BLaER1 (cell line): ENCODE results near the gene TLCD3A.
A peak's percentile ranks its signal among the peaks of the same experiment; 100 is the strongest.
"Not testable (repeated sequence)": the region's sequence is repeated elsewhere in the genome, so short reads cannot be mapped to it uniquely, and the experiment has no call there.

ENCODE experiments used
- H3K27ac ChIP-seq: shearing (Covaris generic); formaldehyde crosslinking; 2 replicates; pipeline ENCODE4 v1.8.1; 2022
- H3K27me3 ChIP-seq: shearing (Covaris generic); formaldehyde crosslinking; 2 replicates; pipeline ENCODE4 v1.8.1; 2022
- H3K36me3 ChIP-seq: shearing (Covaris generic); formaldehyde crosslinking; 2 replicates; pipeline ENCODE4 v1.8.1; 2022
- H3K4me1 ChIP-seq: shearing (Covaris generic); formaldehyde crosslinking; 2 replicates; pipeline ENCODE4 v1.8.1; 2022
- H3K4me2 ChIP-seq: shearing (Covaris generic); formaldehyde crosslinking; 2 replicates; pipeline ENCODE4 v1.8.1; 2022
- H3K4me3 ChIP-seq: shearing (Covaris generic); formaldehyde crosslinking; 2 replicates; pipeline ENCODE4 v1.8.1; 2022
- H3K9ac ChIP-seq: shearing (Covaris generic); formaldehyde crosslinking; 2 replicates; pipeline ENCODE4 v1.8.1; 2022
- H3K9me3 ChIP-seq: shearing (Covaris generic); formaldehyde crosslinking; 2 replicates; pipeline ENCODE4 v1.8.1; 2022
- H4K20me1 ChIP-seq: shearing (Covaris generic); formaldehyde crosslinking; 2 replicates; pipeline ENCODE4 v1.8.1; 2022
- Cebpa-rat ChIP-seq: shearing (Covaris generic); IDR thresholded peaks from 2 replicates; pipeline ENCODE4 v1.8.1; 2022

Gene TLCD3A

GRCh38 chr17:692116-692515, 40.3 kb upstream of the TLCD3A start:
- no peak overlapping the region for H3K9ac ChIP-seq
- no peak overlapping the region for H3K27ac ChIP-seq
- no peak overlapping the region for H3K4me3 ChIP-seq
- H4K20me1 ChIP-seq: peaks cover 4% of the 10 kb centered on the region; the same call in 1 of the 2 replicates
- no peaks in the 10 kb centered on the region for H3K4me1 ChIP-seq
- H3K27me3 ChIP-seq: no peaks in the 10 kb centered on the region
- no peak overlapping the region for H3K4me2 ChIP-seq
- no peaks in the 10 kb centered on the region for H3K9me3 ChIP-seq
- TF ChIP-seq Cebpa-rat: no peak
- peaks cover 87% of the 10 kb centered on the region for H3K36me3 ChIP-seq

GRCh38 chr17:693791-694638, 38.4 kb upstream of the TLCD3A start:
- H3K4me3 ChIP-seq: no peak overlapping the region
- H3K4me2 ChIP-seq: no peak overlapping the region
- H4K20me1 ChIP-seq: no peaks in the 10 kb centered on the region
- no peak for TF ChIP-seq Cebpa-rat
- H3K4me1 ChIP-seq: no peaks in the 10 kb centered on the region
- H3K9ac ChIP-seq: no peak overlapping the region
- H3K27me3 ChIP-seq: no peaks in the 10 kb centered on the region
- H3K27ac ChIP-seq: no peak overlapping the region
- peaks cover 97% of the 10 kb centered on the region for H3K36me3 ChIP-seq
- no peaks in the 10 kb centered on the region for H3K9me3 ChIP-seq

GRCh38 chr17:696369-696768, 36.0 kb upstream of the TLCD3A start:
- no peaks in the 10 kb centered on the region for H3K4me1 ChIP-seq
- 0 out of 2 replicates have a peak overlapping the region, but pooled peaks have one; percentile 22 for H3K9ac ChIP-seq
- no peak overlapping the region for H3K27ac ChIP-seq
- peaks cover 10% of the 10 kb centered on the region for H4K20me1 ChIP-seq
- H3K9me3 ChIP-seq: no peaks in the 10 kb centered on the region
- no peak for TF ChIP-seq Cebpa-rat
- H3K27me3 ChIP-seq: no peaks in the 10 kb centered on the region
- no peak overlapping the region for H3K4me3 ChIP-seq
- H3K4me2 ChIP-seq: no peak overlapping the region
- H3K36me3 ChIP-seq: peaks cover 86% of the 10 kb centered on the region

- no peak overlapping the region for H3K9ac ChIP-seq
- H3K27ac ChIP-seq: no peak overlapping the region
- peaks cover 83% of the 10 kb centered on the region for H3K36me3 ChIP-seq
- peaks cover 21% of the 10 kb centered on the region for H4K20me1 ChIP-seq
- H3K4me1 ChIP-seq: no peaks in the 10 kb centered on the region
- H3K9me3 ChIP-seq: no peaks in the 10 kb centered on the region
- H3K4me3 ChIP-seq: no peak overlapping the region
- no peak for TF ChIP-seq Cebpa-rat
- H3K4me2 ChIP-seq: no peak overlapping the region
- no peaks in the 10 kb centered on the region for H3K27me3 ChIP-seq
Observed at GRCh38 chr17:697682-698081, 34.7 kb upstream of the TLCD3A start.

GRCh38 chr17:698096-698495, 34.3 kb upstream of the TLCD3A start:
- H3K9ac ChIP-seq, H3K4me1 ChIP-seq, H3K27me3 ChIP-seq, H3K4me2 ChIP-seq, H3K9me3 ChIP-seq, H3K4me3 ChIP-seq, H3K27ac ChIP-seq: not testable (repeated sequence)
- Histone ChIP-seq H4K20me1 (peaks cover 25% of the 10 kb centered on the region), H3K36me3 (peaks cover 84% of the 10 kb centered on the region)

GRCh38 chr17:699345-699744, 33.1 kb upstream of the TLCD3A start:
- Histone ChIP-seq H3K27ac (no peak overlapping the region), H3K36me3 (peaks cover 74% of the 10 kb centered on the region)

GRCh38 chr17:700504-701094, 31.8 kb upstream of the TLCD3A start:
- Histone ChIP-seq H3K9ac (no peak overlapping the region), H3K36me3 (peaks cover 69% of the 10 kb centered on the region), H3K27me3 (no peaks in the 10 kb centered on the region), H3K4me1 (no peaks in the 10 kb centered on the region), H3K9me3 (no peaks in the 10 kb centered on the region), H3K4me3 (no peak overlapping the region), H3K4me2 (no peak overlapping the region), H3K27ac (no peak overlapping the region), H4K20me1 (peaks cover 49% of the 10 kb centered on the region)
- no peak for TF ChIP-seq Cebpa-rat

More at GRCh38 chr17:699345-699744, 33.1 kb upstream of the TLCD3A start:
- H4K20me1 ChIP-seq: peaks cover 38% of the 10 kb centered on the region
- H3K4me1 ChIP-seq: no peaks in the 10 kb centered on the region
- no peak for TF ChIP-seq Cebpa-rat
- no peak overlapping the region for H3K4me3 ChIP-seq
- H3K4me2 ChIP-seq: no peak overlapping the region
- no peaks in the 10 kb centered on the region for H3K9me3 ChIP-seq
- no peaks in the 10 kb centered on the region for H3K27me3 ChIP-seq
- no peak overlapping the region for H3K9ac ChIP-seq

GRCh38 chr17:703081-703875, 29.1 kb upstream of the TLCD3A start:
- Histone ChIP-seq H3K9me3 (no peaks in the 10 kb centered on the region), H3K27me3 (no peaks in the 10 kb centered on the region), H3K27ac (no peak overlapping the region), H3K4me1 (no peaks in the 10 kb centered on the region), H4K20me1 (peaks cover 63% of the 10 kb centered on the region), H3K4me3 (no peak overlapping the region), H3K36me3 (peaks cover 65% of the 10 kb centered on the region), H3K4me2 (no peak overlapping the region), H3K9ac (no peak overlapping the region)
- no peak for TF ChIP-seq Cebpa-rat

GRCh38 chr17:704111-704864, 28.1 kb upstream of the TLCD3A start:
- Histone ChIP-seq H3K9ac (no peak overlapping the region), H3K27ac (no peak overlapping the region), H3K4me2 (no peak overlapping the region), H3K4me1 (no peaks in the 10 kb centered on the region), H3K36me3 (peaks cover 67% of the 10 kb centered on the region), H3K9me3 (no peaks in the 10 kb centered on the region), H3K4me3 (no peak overlapping the region), H3K27me3 (no peaks in the 10 kb centered on the region), H4K20me1 (peaks cover 71% of the 10 kb centered on the region)
- no peak for TF ChIP-seq Cebpa-rat
